ENCODE data around the gene OPA3. TPM values are rescaled to one million over a fixed set of nuclear protein-coding genes. Genes with fewer than 3 reads are reported as not detected.

Gene OPA3
- total RNA-seq, 2 donors from 2014 or later = 8.4 to 13.1 TPM

DNA sequence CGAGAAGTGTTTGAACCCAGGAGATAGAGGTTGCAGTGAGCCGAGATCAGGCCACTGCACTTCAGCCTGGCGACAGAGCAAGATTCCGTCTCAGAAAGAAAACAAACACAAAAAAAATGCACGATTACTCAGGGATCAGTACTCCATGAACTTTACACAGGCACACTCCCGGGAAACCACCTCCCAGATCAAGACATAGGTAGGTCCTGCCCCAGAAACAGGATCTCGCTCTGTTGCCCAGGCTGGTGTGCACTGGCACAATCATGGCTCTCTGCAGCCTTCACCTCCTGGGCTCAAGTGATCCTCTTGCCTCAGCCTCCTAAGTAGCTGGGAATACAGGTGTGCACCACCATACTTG lies 66.2 kb downstream of the OPA3 start:
- Histone ChIP-seq H3K4me3 (no peak overlapping the region), H3K4me1 (ENCODE audit: control insufficient read depth in 1 of 2, low read depth in 2 of 2) (peaks cover 14 to 39% of the 10 kb centered on the region in 2 donors), H3K36me3 (peaks cover 44% of the 10 kb centered on the region), H3K27ac (no peak overlapping the region), H3K9me3 (no peaks in the 10 kb centered on the region), H3K27me3 (replicated peaks; ENCODE audit: insufficient read depth) (no peaks in the 10 kb centered on the region)
- TF ChIP-seq, protein P1, sequence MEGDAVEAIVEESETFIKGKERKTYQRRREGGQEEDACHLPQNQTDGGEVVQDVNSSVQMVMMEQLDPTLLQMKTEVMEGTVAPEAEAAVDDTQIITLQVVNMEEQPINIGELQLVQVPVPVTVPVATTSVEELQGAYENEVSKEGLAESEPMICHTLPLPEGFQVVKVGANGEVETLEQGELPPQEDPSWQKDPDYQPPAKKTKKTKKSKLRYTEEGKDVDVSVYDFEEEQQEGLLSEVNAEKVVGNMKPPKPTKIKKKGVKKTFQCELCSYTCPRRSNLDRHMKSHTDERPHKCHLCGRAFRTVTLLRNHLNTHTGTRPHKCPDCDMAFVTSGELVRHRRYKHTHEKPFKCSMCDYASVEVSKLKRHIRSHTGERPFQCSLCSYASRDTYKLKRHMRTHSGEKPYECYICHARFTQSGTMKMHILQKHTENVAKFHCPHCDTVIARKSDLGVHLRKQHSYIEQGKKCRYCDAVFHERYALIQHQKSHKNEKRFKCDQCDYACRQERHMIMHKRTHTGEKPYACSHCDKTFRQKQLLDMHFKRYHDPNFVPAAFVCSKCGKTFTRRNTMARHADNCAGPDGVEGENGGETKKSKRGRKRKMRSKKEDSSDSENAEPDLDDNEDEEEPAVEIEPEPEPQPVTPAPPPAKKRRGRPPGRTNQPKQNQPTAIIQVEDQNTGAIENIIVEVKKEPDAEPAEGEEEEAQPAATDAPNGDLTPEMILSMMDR (IDR thresholded peaks at IDR 0.05) = no peak
- no peak for ATAC-seq (ENCODE audit: insufficient number of reproducible peaks, low FRiP score, low read depth)
- no peak for DNase-seq (ENCODE audit: low spot score)

DNA sequence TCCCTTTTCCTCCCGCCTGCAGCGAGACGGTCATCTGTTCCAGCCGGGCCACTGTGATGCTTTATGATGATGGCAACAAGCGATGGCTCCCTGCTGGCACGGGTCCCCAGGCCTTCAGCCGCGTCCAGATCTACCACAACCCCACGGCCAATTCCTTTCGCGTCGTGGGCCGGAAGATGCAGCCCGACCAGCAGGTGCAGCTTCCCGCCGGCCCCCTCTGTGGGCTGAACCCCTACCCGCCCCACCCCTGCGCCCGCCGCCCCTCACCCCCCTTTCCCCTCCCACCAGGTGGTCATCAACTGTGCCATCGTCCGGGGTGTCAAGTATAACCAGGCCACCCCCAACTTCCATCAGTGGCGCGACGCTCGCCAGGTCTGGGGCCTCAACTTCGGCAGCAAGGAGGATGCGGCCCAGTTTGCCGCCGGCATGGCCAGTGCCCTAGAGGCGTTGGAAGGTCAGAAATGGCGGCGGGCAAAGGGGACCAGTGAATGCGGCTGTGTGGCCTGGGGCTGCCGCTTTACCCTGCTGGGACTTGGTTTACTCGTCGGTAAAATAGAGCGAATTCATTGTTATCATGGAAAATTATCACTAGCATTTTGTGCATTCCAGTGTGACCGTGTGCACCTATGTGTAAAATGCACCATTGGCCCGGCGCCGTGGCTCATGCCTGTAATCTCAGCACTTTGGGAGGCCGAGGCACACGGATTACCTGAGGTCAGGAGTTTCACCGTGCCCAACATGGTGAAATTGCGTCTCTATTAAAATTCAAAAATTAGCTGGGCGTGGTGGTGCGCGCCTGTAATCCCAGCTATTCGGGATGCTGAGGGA lies 66.7 kb downstream of the OPA3 start:
- peaks cover 40% of the 10 kb centered on the region for H3K36me3 ChIP-seq

DNA sequence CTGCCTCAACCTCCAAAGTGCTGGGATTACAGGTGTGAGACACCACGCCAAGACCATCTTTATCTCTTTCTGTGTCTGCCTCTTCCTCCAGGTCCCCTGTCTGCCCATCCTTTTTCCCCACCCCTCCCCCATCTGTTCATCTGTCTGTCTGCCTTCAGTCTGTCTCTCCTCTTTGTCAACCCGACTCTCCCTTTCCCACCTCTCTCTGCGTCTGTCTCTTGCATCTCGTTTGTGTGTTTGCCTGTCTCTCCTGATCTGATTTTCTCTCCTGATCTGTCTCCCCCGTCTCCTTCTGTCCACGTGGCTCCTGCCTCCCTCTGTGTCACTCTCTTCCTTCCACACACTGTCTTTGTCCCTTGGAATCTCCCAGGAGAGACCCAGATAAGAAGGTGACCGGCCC lies 67.4 kb downstream of the OPA3 start:
- Histone ChIP-seq H3K27me3 (replicated peaks; ENCODE audit: insufficient read depth) (no peaks in the 10 kb centered on the region), H3K9me3 (no peaks in the 10 kb centered on the region), H3K4me1 (ENCODE audit: control insufficient read depth in 1 of 2, low read depth in 2 of 2) (peaks cover 20 to 43% of the 10 kb centered on the region in 2 donors), H3K4me3 (no peak overlapping the region), H3K36me3 (peaks cover 34% of the 10 kb centered on the region), H3K27ac (no peak overlapping the region)
- TF ChIP-seq, protein P1 (IDR thresholded peaks at IDR 0.05) = no peak
- ATAC-seq (ENCODE audit: insufficient number of reproducible peaks, low FRiP score, low read depth) (no peak), DNase-seq (ENCODE audit: low spot score) (no peak)

More for the DNA sequence above, 66.7 kb downstream of the OPA3 start:
- Histone ChIP-seq H3K4me3 (no peak overlapping the region), H3K9me3 (no peaks in the 10 kb centered on the region), H3K4me1 (ENCODE audit: control insufficient read depth in 1 of 2, low read depth in 2 of 2) (peaks cover 18 to 39% of the 10 kb centered on the region in 2 donors), H3K27me3 (replicated peaks; ENCODE audit: insufficient read depth) (no peaks in the 10 kb centered on the region), H3K27ac (no peak overlapping the region)
- DNase-seq (ENCODE audit: low spot score) (no peak), ATAC-seq (ENCODE audit: insufficient number of reproducible peaks, low FRiP score, low read depth) (no peak)
- TF ChIP-seq, protein P1 (IDR thresholded peaks at IDR 0.05) = no peak

DNA sequence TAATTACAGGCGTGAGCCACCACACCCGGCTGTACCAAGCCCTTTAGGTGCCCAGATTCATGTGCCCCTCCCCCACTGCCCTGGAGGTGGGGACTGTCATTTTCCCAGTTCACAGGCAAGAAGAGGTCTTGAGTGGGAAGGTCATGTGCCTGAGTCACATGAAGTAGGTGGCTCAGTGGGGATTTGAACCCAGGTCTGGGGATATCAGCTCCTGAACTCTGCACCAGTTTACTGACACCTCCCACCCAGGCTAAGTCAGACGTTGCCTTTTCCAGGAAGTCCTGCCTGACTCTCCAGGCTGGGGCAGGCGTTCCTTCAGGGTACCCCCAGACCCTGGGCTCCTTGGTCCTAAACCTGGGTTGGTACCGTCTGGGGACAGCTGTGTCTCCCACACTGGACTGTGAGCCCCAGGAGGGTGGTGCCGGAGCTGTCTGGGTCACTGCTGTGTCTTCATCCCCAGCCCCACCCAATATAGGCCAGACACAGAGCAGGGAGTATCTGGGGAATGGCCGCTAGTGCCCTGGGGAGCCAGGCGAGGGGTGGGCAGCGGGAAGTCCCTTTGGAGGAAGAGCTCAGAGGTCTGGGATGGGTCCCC lies 68.7 kb downstream of the OPA3 start:
- Histone ChIP-seq H3K36me3 (peaks cover 21% of the 10 kb centered on the region), H3K27me3 (replicated peaks; ENCODE audit: insufficient read depth) (no peaks in the 10 kb centered on the region), H3K9me3 (no peaks in the 10 kb centered on the region), H3K4me3 (no peak overlapping the region), H3K4me1 (ENCODE audit: control insufficient read depth in 1 of 2, low read depth in 2 of 2) (peaks cover 24 to 55% of the 10 kb centered on the region in 2 donors), H3K27ac (peak overlapping the region; percentile 12 to 36)
- no peak for ATAC-seq (ENCODE audit: insufficient number of reproducible peaks, low FRiP score, low read depth)
- TF ChIP-seq, protein P1 (IDR thresholded peaks at IDR 0.05) = no peak
- DNase-seq (ENCODE audit: low spot score) = no peak

- no peak for DNase-seq (ENCODE audit: low spot score)
- H3K27ac ChIP-seq = peak overlapping the region; percentile 36 to 66
- H3K27me3 ChIP-seq (replicated peaks; ENCODE audit: insufficient read depth) = no peaks in the 10 kb centered on the region
- peaks cover 13% of the 10 kb centered on the region for H3K36me3 ChIP-seq
- H3K4me1 ChIP-seq (ENCODE audit: control insufficient read depth in 1 of 2, low read depth in 2 of 2) = peaks cover 24 to 63% of the 10 kb centered on the region in 2 donors
- TF ChIP-seq, protein P1 (IDR thresholded peaks at IDR 0.05) = no peak
- H3K4me3 ChIP-seq = no peak overlapping the region
- no peaks in the 10 kb centered on the region for H3K9me3 ChIP-seq
- ATAC-seq (ENCODE audit: insufficient number of reproducible peaks, low FRiP score, low read depth) = no peak
These were observed 69.4 kb downstream of the OPA3 start for GRCh38 chr19:45515081-45515624.

All from thoracic aorta (tissue), 2 donors.